ENCODE results near the gene MAMDC2. TPM values are rescaled to one million over a fixed set of nuclear protein-coding genes. Genes with fewer than 3 reads are reported as not detected.

Gene MAMDC2
- total RNA-seq, 1 experiment from 2014 or later, result 4.6 TPM

DNA sequence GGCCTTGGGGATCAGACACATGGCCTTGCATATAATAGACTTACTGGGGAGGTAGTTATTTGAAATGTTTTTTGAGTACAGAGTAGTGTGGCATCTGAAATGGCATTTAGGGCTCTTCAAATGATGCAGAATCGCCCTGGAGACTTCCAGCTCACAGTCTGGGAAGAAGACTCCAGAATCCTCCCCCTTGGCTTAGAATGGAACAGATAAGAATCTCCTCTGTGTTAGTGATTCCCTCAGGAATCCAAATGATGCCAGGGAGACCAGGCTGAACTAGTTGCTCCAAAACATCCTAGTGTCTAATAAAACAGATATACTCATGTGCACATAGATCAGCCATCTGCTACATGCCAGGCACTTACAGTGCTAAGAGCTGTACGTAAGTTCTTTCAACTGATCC, 176.6 kb downstream of the MAMDC2 start:
- Histone ChIP-seq H3K79me1 (ENCODE audit: insufficient read depth, low read depth, low read length, poor library complexity, severe bottlenecking) (no peaks in the 10 kb centered on the region), H3K56ac (ENCODE audit: insufficient read length, low read depth, low read length) (no peak overlapping the region), H2BK5ac (ENCODE audit: insufficient read length, low read length) (no peak overlapping the region), H3K27me3 (ENCODE audit: insufficient read depth, low read length) (no peaks in the 10 kb centered on the region), H4K20me1 (ENCODE audit: control insufficient read depth, insufficient read depth, insufficient read length) (no peaks in the 10 kb centered on the region), H2AK5ac (ENCODE audit: insufficient read length, low read length) (no peak overlapping the region), H3K4me1 (ENCODE audit: insufficient read depth, low read length) (no peaks in the 10 kb centered on the region), H3K4ac (ENCODE audit: low read depth, low read length) (no peak overlapping the region), H3T11ph (ENCODE audit: low read length) (no peak overlapping the region), H3K4me2 (ENCODE audit: insufficient read depth, insufficient read length, low read length) (no peak overlapping the region), H4K5ac (ENCODE audit: insufficient read length, low read depth, low read length) (no peak overlapping the region), H2BK120ac (ENCODE audit: low read depth, low read length, poor library complexity, severe bottlenecking) (no peak overlapping the region), H3K79me2 (ENCODE audit: insufficient read depth, low read length) (no peaks in the 10 kb centered on the region), H3K9me3 (ENCODE audit: control insufficient read depth, low read depth, low read length) (no peaks in the 10 kb centered on the region), H4K8ac (replicated peaks; ENCODE audit: insufficient read length, low read depth, low read length) (no peak overlapping the region), H3K23me2 (ENCODE audit: insufficient read length, low read depth, low read length, poor library complexity, severe bottlenecking) (no peaks in the 10 kb centered on the region), H4K91ac (ENCODE audit: insufficient read length, low read depth, low read length) (no peak overlapping the region), H2AFZ (ENCODE audit: low read length) (no peak overlapping the region), H3K18ac (ENCODE audit: insufficient read length, low read depth, low read length) (no peak overlapping the region), H2BK20ac (ENCODE audit: low read depth, low read length, poor library complexity, severe bottlenecking) (no peak overlapping the region), H3K23ac (ENCODE audit: insufficient read length, low read depth, low read length) (no peak overlapping the region), H3K9ac (ENCODE audit: extremely low read depth, insufficient read length, low read length) (no peak overlapping the region), H2BK15ac (ENCODE audit: low read depth, low read length) (no peak overlapping the region), H3K27ac (ENCODE audit: insufficient read length, low read depth, low read length) (no peak overlapping the region), H2BK12ac (ENCODE audit: insufficient read length, low read depth, low read length) (no peak overlapping the region), H3K14ac (ENCODE audit: insufficient read depth, low read length) (no peak overlapping the region)
- Mint-ChIP-seq H3K4me1 (no peaks in the 10 kb centered on the region), H3K36me3 (ENCODE audit: insufficient read depth in 1 of 3, low read depth in 3 of 3) (peaks cover 0 to 3% (median 2%) of the 10 kb centered on the region in 3 experiments; a peak in 1 of 7 replicates), H3K27ac (no peak overlapping the region), H3K4me3 (no peak overlapping the region), H3K9me3 (0 out of 5 replicates have a peak, but pooled peaks cover 0 to 2% of the 10 kb centered on the region in 2 experiments), H3K27me3 (ENCODE audit: low read depth) (no peaks in the 10 kb centered on the region)
- no peak for DNase-seq
- WGBS (ENCODE audit: extremely low coverage, insufficient read length, low lambda C conversion rate), result no CpG with 5 or more reads among the region's 2 CpGs
- TF ChIP-seq, protein P1, sequence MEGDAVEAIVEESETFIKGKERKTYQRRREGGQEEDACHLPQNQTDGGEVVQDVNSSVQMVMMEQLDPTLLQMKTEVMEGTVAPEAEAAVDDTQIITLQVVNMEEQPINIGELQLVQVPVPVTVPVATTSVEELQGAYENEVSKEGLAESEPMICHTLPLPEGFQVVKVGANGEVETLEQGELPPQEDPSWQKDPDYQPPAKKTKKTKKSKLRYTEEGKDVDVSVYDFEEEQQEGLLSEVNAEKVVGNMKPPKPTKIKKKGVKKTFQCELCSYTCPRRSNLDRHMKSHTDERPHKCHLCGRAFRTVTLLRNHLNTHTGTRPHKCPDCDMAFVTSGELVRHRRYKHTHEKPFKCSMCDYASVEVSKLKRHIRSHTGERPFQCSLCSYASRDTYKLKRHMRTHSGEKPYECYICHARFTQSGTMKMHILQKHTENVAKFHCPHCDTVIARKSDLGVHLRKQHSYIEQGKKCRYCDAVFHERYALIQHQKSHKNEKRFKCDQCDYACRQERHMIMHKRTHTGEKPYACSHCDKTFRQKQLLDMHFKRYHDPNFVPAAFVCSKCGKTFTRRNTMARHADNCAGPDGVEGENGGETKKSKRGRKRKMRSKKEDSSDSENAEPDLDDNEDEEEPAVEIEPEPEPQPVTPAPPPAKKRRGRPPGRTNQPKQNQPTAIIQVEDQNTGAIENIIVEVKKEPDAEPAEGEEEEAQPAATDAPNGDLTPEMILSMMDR (conservative IDR thresholded peaks at IDR 0.05), result no peak
